GM10248 (cell line): ENCODE measurements around the gene PLA2G10.
"Not testable (repeated sequence)": the region's sequence is repeated elsewhere in the genome, so short reads cannot be mapped to it uniquely, and the experiment has no call there.

Experiments used
- CTCF ChIA-PET: fragments of 300-600 bp; sonication (Branson Sonifier 250); formaldehyde crosslinking; extraction: SDS; loops from one replicate; lab custom pipeline; 2021; ENCODE audit warnings: antibody characterized with exemption; lab: Yijun Ruan, JAX
- POLR2A ChIA-PET: fragments of 350-650 bp; sonication (Branson Sonifier 250); formaldehyde crosslinking; extraction: SDS; loops from one replicate; lab custom pipeline; 2020; ENCODE audit warnings: antibody characterized with exemption; lab: Yijun Ruan, JAX
- DNase-seq: peaks from one replicate; pipeline ENCODE4 v3.0.0; 2012; ENCODE audit errors: extremely low spot score
- TF ChIP-seq, protein P1 (sequence below): IDR thresholded peaks from 2 replicates; pipeline ENCODE4 v1.5.1; 2012; ENCODE audit warnings: mild to moderate bottlenecking, low read depth; ENCODE audit errors: extremely low read depth, missing control alignments, control extremely low read depth

The PLA2G10 gene

DNA sequence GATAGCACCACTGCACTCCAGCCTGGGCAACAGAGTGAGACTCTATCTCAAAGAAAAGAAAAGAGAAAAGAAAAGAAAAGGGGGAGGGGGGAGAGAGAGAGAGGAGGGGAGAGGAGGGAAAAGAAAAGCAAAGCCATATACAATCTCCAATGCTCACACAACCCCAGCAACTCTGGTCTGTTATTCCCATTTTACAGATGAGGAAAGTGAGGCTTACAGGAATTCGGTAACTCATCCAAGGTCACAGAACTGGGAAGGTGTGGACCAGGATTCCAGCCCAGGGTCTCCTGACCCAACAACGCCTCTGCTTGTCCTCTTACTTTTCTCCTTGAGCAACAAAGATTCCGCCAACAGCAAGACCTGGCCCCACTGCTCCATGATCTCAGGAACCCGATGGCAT lies 13.0 kb downstream of the PLA2G10 start:
- TF ChIP-seq, protein P1, sequence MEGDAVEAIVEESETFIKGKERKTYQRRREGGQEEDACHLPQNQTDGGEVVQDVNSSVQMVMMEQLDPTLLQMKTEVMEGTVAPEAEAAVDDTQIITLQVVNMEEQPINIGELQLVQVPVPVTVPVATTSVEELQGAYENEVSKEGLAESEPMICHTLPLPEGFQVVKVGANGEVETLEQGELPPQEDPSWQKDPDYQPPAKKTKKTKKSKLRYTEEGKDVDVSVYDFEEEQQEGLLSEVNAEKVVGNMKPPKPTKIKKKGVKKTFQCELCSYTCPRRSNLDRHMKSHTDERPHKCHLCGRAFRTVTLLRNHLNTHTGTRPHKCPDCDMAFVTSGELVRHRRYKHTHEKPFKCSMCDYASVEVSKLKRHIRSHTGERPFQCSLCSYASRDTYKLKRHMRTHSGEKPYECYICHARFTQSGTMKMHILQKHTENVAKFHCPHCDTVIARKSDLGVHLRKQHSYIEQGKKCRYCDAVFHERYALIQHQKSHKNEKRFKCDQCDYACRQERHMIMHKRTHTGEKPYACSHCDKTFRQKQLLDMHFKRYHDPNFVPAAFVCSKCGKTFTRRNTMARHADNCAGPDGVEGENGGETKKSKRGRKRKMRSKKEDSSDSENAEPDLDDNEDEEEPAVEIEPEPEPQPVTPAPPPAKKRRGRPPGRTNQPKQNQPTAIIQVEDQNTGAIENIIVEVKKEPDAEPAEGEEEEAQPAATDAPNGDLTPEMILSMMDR = no peak
- DNase-seq = no peak
- ChIA-PET POLR2A (no interaction called here), CTCF (no interaction called here)

DNA sequence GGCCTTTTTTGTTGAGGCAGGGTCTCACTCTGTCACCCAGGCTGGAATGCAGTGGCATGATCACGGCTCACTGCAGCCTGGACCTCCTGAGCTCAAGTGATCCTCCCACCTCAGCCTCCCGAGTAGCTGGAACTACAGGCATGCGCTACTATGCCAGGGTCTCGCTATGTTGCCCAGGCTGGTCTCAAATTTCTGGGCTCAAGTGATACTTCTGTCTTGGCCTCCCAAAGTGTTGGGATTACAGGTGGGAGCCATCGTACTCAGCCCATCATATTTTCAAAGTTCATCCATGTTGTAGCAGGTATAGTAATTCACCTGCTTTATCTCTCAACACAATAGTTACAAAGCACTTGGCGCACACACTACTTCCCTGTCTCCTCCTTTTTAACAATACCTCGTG lies 13.7 kb downstream of the PLA2G10 start:
- DNase-seq, CTCF ChIA-PET, POLR2A ChIA-PET: not testable (repeated sequence)

DNA sequence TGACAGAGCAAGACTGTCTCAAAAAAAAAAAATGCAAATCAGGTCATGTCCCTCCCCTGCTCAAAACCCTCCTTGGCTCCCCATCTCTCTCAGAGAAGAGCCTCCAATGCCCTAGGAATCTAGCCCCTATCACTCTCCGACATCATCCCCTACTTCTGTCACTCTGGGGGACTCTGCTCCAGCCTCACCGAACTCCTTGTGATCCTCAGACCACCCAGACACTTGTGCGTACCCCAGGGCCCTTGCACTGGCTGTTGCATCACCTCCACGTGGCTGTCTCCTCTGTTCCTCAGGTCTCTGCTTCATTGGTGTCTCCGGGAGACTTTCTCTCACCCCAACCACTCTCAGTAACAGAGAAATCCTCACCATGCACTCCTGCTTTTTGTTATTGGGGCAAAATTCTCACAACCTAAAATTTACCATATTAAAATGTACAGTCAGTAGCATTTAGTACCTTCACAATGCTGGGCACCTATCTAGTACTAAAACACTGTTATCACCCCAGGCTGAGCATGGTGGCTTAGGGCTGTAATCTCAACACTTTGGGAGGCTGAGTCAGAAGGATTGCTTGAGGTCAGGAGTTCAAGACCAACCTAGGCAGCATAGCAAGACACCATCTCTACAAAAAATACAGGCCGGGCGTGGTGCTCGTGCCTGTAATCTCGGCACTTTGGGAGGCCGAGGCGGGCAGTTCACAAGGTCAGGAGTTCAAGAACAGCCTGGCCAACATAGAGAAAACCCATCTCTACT lies 15.2 kb downstream of the PLA2G10 start:
- no peak for DNase-seq
- TF ChIP-seq, protein P1 = no peak
- POLR2A ChIA-PET = no interaction called here
- CTCF ChIA-PET = no interaction called here

DNA sequence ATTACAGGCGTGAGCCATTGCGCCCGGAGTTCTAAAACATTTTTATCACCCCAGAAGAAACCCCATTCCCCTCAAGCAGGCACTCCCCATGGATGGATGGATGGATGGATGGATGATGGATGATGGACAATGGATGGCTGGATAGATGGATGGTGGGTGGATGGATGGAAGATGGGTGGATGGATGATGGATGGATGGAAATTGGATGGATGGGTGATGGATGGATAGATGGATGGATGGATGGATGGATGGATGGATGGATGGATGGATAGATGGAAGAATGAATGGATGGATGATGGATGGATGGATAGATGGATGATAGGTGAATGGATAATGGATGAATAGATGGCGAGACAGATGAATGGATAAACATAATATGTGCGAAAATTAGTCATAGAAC lies 16.5 kb downstream of the PLA2G10 start:
- ChIA-PET CTCF (no interaction called here), POLR2A (no interaction called here)
- DNase-seq = no peak
- TF ChIP-seq, protein P1 = no peak

DNA sequence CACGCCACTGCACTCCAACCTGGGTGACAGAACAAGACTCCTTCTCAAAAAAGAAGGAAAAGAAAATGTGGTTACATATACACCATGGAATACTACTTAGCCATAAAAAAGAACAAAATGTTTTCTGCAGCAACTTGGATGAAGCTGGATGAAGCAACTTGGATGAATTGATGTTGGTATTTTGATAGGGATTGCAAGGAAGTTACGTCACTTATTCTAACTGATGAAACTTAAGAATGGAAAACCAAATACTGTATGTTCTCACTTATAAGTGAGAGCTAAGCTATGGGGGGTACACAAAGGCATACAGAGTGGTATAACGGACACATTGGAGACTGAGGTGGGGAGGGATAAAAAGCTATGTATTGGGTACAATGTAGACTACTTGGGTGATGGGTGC lies 17.5 kb downstream of the PLA2G10 start:
- no peak for DNase-seq
- ChIA-PET CTCF (no interaction called here), POLR2A (no interaction called here)
- TF ChIP-seq, protein P1 = no peak

DNA sequence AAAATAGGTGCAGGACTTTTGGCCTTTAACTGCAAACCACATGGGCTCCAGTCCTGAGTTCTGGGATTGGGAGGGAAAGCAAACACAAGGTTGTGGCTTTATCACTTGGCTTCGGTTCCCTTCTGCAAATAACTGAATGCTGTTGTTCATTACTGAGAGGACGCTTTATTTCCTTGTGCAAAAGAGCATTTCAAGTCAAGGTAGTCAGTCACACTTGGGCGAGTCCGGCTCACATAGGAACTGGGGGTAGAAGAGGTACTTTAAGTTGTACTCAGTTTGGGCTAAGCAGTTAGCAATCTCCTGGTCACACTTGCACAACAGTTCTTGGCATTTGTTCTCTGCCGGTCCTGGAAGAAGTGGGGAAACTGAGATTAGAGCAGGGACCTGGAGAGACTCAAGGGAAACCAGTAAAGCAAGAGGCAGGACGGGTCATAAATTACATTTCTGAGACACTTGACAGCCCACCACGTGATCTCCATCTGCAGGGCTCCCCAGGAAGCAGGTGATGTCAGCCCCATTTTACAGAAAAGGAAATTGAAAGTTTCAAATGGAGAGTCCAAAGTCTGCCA lies 21.6 kb downstream of the PLA2G10 start:
- POLR2A ChIA-PET = no interaction called here
- CTCF ChIA-PET = no interaction called here
- TF ChIP-seq, protein P1 = no peak
- DNase-seq = peak; percentile 77

DNA sequence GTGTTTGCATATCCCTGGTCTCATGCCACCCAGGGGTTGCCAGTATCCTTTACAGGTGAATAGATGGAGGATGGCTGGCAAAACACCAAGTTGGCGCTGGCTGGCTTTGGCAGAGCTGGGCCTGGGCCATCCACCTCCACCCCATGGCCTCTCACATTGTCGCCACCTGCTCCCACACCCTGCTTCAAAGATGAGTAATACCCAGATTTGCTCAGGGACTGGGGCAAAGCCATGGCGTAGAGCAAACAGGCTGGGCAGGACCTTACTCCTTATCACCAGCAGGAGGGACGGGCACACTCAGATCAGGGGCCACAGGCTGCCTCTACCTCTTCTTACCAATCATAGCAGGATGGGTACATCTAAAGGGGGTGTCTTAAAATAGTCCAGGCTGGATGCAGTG lies 24.3 kb downstream of the PLA2G10 start:
- ChIA-PET POLR2A (no interaction called here), CTCF (no interaction called here)
- no peak for DNase-seq
- TF ChIP-seq, protein P1 = no peak
